Central memory CD8-positive, alpha-beta T cell (primary cell): Measurements from ENCODE around the gene DIPK2A.

Source experiments
- ATAC-seq: fragments of 150-1000 bp; cut with Tn5 transposase; replicated peaks from 2 replicates; pipeline ENCODE4 v1.10.0; 2022; ENCODE audit warnings: mild to moderate bottlenecking, moderate FRiP score, moderate number of reproducible peaks; ENCODE audit not compliant: poor library complexity, severe bottlenecking; ENCODE audit errors: extremely low read depth
- DNase-seq, 2 donors: peaks; one replicate each; pipeline ENCODE4 v3.0.0; 2021; ENCODE audit warnings: low spot score in 2 of 2
- H3K27ac Mint-ChIP-seq: one replicate; pipeline ENCODE4 v1.8.0; 2022; ENCODE audit warnings: low read depth, mild to moderate bottlenecking, moderate library complexity, mixed read lengths
- H3K27me3 Mint-ChIP-seq: one replicate; pipeline ENCODE4 v1.8.0; 2022; ENCODE audit warnings: mixed read lengths
- H3K36me3 Mint-ChIP-seq: one replicate; pipeline ENCODE4 v1.8.0; 2022; ENCODE audit warnings: mild to moderate bottlenecking, moderate library complexity, mixed read lengths; ENCODE audit not compliant: insufficient read depth
- H3K4me1 Mint-ChIP-seq: one replicate; pipeline ENCODE4 v1.8.0; 2022; ENCODE audit warnings: mixed read lengths
- H3K4me3 Mint-ChIP-seq: one replicate; pipeline ENCODE4 v1.8.0; 2022; ENCODE audit warnings: mild to moderate bottlenecking, moderate library complexity, mixed read lengths
- H3K9me3 Mint-ChIP-seq: one replicate; pipeline ENCODE4 v1.8.0; 2022; ENCODE audit warnings: mixed read lengths

DIPK2A gene

DNA sequence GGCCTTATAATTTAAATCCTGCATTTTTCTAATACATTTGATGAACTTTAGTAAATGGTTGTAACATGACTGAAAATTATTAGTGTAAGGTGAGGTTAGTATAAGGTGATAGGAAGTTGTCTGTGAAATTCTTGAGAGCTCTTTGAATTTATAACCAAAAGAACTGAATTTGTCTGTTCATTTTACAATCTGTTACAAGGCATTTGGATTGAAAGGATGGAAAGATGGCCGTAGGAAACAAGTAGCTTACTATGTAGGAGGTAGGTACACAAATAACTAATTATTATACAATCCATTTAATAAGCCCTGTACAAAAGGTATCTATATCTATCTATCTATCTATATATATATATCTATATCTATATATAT is 6.6 kb downstream of the DIPK2A start:
- no peaks in the 10 kb centered on the region for H3K27me3 Mint-ChIP-seq
- H3K4me3 Mint-ChIP-seq: no peak overlapping the region
- peaks cover 64% of the 10 kb centered on the region for H3K4me1 Mint-ChIP-seq
- no peaks in the 10 kb centered on the region for H3K9me3 Mint-ChIP-seq
- peaks cover 10% of the 10 kb centered on the region for H3K36me3 Mint-ChIP-seq
- no peak for ATAC-seq
- peak overlapping the region; percentile 2 for H3K27ac Mint-ChIP-seq
- DNase-seq: no peak

DNA sequence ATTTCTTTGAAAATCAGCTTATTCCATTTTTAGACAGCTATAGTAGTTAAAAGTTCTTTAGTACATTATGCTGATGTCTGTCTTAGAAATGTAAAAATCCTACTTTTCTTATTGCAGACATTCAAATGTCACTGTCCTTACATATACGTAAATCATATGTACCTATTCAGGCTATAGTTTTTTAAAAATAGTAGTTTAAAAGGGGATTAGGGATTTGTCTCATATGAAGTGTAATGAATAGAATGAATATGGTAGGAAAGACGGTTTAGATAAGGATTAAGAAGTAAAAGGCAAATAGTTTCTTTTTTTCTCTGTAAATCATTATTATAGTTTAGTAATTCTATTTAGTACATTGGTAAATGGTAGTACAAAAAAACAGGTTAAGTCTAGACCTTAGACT is 7.4 kb downstream of the DIPK2A start:
- Mint-ChIP-seq H3K27me3 (no peaks in the 10 kb centered on the region), H3K4me1 (peaks cover 65% of the 10 kb centered on the region), H3K4me3 (no peak overlapping the region), H3K36me3 (peaks cover 9% of the 10 kb centered on the region), H3K9me3 (no peaks in the 10 kb centered on the region), H3K27ac (no peak overlapping the region)
- DNase-seq (no peak), ATAC-seq (no peak)

DNA sequence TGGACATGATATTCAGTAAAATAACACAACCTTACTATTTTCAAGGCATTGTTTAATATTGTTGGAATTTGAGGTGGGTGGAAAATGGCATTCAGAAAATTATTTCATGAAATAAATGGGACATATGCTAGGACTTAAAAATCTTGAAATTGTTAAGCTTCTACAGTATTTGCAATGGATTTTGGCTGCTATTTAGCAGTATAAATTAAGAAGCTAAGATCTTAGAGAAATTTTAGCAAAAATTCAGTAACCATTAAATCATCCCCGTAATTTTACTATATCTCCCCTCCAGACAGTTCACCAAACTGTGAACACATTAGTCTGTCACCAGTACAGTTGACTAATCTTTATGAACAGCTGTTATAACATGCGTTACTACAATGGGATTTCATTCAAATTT is 8.2 kb downstream of the DIPK2A start:
- H3K9me3 Mint-ChIP-seq: no peaks in the 10 kb centered on the region
- no peak overlapping the region for H3K4me3 Mint-ChIP-seq
- H3K36me3 Mint-ChIP-seq: peaks cover 10% of the 10 kb centered on the region
- ATAC-seq: no peak
- peaks cover 65% of the 10 kb centered on the region for H3K4me1 Mint-ChIP-seq
- DNase-seq: no peak
- H3K27ac Mint-ChIP-seq: no peak overlapping the region
- no peaks in the 10 kb centered on the region for H3K27me3 Mint-ChIP-seq

DNA sequence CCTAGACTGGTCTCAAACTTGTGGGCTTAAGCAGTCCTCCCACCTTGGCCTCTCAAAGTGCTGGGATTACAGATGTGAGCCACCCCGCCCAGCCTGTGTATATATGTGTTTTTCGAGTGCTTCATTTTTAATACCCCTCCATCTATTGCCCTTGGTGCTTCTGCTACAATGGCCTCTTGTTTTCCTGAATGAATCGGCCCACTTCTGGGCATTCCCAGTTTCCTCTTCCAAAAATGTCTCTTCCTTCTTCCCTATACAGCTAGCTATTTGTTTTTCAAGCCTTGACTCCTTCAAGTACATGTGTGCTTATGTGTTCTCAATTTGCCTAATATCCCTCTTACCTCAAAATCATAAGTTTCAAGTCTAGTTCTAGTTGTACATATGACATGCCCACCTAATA is 16.7 kb downstream of the DIPK2A start:
- Mint-ChIP-seq H3K27ac (no peak overlapping the region), H3K36me3 (peaks cover 21% of the 10 kb centered on the region), H3K4me1 (peaks cover 43% of the 10 kb centered on the region), H3K9me3 (no peaks in the 10 kb centered on the region), H3K4me3 (no peak overlapping the region), H3K27me3 (no peaks in the 10 kb centered on the region)
- DNase-seq (no peak), ATAC-seq (no peak)

DNA sequence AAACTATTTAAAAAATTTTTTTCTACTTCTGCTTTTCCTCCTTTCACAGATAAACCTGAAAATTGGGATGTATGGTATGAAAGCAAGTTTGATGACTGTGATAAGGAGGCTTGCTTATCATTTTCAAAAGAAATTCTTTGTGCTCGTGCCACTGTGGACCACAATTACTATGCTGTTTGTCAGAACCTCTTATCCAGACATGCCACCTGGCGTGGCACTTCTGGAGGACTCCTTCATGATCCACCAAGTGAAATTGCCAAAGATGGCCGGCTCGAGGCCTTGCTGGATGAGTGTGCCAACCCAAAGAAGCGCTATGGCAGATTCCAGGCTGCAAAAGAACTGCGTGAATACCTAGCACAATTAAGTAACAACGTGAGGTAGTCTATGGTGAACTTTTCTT is 17.8 kb downstream of the DIPK2A start:
- Mint-ChIP-seq H3K9me3 (no peaks in the 10 kb centered on the region), H3K27me3 (no peaks in the 10 kb centered on the region), H3K27ac (no peak overlapping the region), H3K4me1 (peaks cover 31% of the 10 kb centered on the region), H3K4me3 (no peak overlapping the region), H3K36me3 (peaks cover 24% of the 10 kb centered on the region)
- DNase-seq: no peak
- no peak for ATAC-seq

DNA sequence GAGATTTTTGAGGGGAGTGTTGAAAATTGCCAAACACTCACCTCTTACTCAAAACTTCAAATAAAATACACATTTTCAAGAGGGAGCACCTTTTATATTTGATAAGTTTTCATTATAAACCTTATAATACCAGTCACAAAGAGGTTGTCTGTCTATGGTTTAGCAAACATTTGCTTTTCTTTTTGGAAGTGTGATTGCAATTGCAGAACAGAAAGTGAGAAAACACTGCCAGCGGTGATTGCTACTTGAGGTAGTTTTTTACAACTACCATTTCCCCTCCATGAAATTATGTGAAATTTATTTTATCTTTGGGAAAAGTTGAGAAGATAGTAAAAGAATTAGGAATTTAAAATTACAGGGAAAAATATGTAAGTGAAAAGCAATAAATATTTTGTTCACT is 20.1 kb downstream of the DIPK2A start:
- Mint-ChIP-seq H3K27ac (no peak overlapping the region), H3K27me3 (no peaks in the 10 kb centered on the region), H3K9me3 (no peaks in the 10 kb centered on the region), H3K4me1 (peaks cover 23% of the 10 kb centered on the region), H3K36me3 (peaks cover 21% of the 10 kb centered on the region), H3K4me3 (no peak overlapping the region)
- ATAC-seq (no peak), DNase-seq (no peak)

DNA sequence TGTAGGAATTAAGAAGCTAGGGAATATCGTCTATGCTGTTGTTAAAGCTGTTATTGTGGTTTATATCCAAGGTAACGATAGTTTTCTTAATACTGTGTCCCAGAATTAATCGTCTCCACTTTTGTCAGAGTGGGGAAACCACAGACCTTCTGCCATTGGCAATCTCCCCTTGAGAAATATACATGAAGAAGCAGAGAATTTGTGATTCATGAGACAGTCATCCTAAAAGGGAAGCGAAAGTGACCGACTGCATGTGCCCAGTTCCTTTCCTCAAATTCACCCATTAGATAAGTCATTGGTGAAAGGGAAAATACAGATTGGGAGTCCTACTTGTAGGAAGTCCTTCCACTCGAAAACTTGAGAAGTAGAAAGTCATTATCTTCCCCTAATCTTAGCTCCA is 26.6 kb downstream of the DIPK2A start:
- DNase-seq (no peak), ATAC-seq (no peak)
- peaks cover 10% of the 10 kb centered on the region for H3K36me3 Mint-ChIP-seq
- no peaks in the 10 kb centered on the region for H3K27me3 Mint-ChIP-seq
- H3K4me1 Mint-ChIP-seq: peaks cover 4% of the 10 kb centered on the region
- H3K9me3 Mint-ChIP-seq: no peaks in the 10 kb centered on the region
- H3K27ac Mint-ChIP-seq: no peak overlapping the region
- no peak overlapping the region for H3K4me3 Mint-ChIP-seq

DNA sequence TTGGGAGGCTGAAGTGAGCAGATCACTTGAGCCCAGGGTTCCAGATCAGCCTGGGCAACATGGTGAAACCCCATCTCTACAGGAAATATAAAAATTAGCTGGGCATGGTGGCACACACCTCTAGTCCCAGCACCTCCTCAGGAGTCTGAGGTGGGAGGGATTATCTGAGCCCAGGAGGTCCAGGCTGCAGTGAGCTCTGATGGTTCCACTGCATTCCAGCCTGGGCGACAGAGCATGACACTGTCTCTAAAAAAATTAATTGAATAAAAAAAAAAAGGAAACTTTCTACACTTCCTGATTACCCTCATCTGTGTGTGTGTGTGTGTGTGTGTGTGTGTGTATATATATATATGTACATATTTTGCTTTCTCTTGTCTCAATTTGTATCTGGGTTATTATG is 31.4 kb downstream of the DIPK2A start:
- no peak overlapping the region for H3K27ac Mint-ChIP-seq
- H3K4me3 Mint-ChIP-seq: no peak overlapping the region
- no peaks in the 10 kb centered on the region for H3K27me3 Mint-ChIP-seq
- no peaks in the 10 kb centered on the region for H3K9me3 Mint-ChIP-seq
- no peaks in the 10 kb centered on the region for H3K4me1 Mint-ChIP-seq
- DNase-seq (no peak), ATAC-seq (no peak)
- peaks cover 7% of the 10 kb centered on the region for H3K36me3 Mint-ChIP-seq

DNA sequence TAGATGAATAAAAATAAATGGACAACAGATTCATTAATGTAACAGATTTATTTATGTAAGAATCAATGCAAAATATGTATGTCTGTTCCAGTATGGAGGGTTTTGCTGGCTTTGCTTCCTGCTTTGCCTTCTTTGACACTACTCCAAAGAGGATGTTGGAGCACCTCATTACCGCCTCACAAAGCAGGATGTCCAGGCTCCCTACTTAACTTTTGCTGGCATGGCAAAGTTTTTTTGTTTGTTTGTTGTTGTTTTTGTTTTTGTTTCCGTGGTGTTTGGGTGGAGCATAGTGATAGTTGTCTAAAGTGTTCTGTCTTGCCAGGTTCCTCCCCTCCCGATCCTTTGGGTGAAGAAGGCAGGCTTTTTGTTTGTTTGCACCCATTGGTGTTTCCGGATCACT is 38.7 kb downstream of the DIPK2A start:
- Mint-ChIP-seq H3K27me3 (no peaks in the 10 kb centered on the region), H3K4me1 (no peaks in the 10 kb centered on the region), H3K36me3 (peaks cover 2% of the 10 kb centered on the region), H3K4me3 (no peak overlapping the region), H3K27ac (no peak overlapping the region), H3K9me3 (no peaks in the 10 kb centered on the region)
- no peak for ATAC-seq
- DNase-seq: no peak

DNA sequence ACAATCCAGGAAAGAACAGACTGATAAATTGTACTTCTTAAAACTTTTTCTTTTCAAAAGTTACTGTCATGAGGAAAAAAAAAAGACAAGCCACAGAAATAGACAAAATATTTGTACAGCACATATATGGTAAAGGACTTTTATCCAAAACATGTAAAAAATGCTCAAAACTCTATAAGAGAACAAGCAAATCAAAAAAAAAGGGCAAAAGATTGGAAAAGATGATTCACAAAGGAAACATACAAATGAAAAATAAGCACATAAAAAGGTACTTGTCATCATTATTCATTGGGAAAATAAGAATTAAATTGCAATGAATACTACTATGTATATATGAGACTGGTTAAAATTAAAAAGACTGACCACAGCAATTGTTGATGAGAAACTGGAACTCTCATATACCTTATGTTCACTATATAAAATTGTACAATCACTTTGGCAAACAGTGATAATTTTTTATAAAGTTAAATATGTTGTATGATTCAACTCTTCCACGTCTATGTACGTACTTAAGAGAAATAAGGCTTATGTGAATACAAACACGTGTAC is 39.7 kb downstream of the DIPK2A start:
- Mint-ChIP-seq H3K9me3 (no peaks in the 10 kb centered on the region), H3K4me3 (no peak overlapping the region), H3K36me3 (peaks cover 2% of the 10 kb centered on the region), H3K27me3 (no peaks in the 10 kb centered on the region), H3K4me1 (no peaks in the 10 kb centered on the region), H3K27ac (no peak overlapping the region)
- ATAC-seq (no peak), DNase-seq (no peak)

DNA sequence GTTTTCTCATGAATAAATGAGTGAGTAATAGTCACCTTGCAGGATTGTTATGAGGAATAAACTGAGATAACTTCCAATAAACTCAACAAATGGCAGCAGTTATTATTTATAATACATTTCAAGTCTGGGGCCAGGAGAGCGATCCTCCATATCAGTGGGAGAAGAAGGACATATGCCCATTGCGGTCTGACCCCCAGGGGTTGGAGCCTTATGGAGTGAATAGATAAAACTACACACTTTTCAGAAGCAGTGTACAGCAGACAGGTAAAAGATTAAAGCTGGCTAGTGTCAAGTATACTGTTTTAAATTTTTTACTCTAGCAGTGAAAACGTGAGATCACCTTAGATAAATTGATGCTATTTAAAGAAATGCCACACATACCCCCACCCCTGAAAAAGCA is 43.5 kb downstream of the DIPK2A start:
- ATAC-seq: no peak
- DNase-seq: no peak
- Mint-ChIP-seq H3K9me3 (no peaks in the 10 kb centered on the region), H3K27me3 (no peaks in the 10 kb centered on the region), H3K4me1 (no peaks in the 10 kb centered on the region), H3K4me3 (no peak overlapping the region), H3K27ac (no peak overlapping the region), H3K36me3 (peaks cover 2% of the 10 kb centered on the region)

DNA sequence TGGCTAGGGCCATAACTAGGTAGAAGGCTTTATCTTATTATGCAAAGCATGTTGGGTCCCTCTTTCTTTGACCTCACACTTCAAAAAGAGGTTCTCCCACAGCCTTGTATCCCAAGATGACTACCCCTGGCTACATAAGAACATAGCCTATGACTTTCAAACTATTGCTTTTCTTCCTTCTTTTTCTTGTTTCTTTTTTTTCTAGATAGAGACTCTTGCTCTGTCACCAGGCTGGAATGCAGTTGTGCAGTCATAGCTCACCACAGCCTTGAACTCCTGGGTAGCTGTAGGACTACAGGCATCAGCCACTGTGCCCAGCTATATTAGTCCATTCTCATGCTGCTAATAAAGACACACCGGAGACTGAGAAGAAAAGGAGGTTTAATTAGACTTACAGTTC is 47.2 kb downstream of the DIPK2A start:
- Mint-ChIP-seq H3K9me3 (no peaks in the 10 kb centered on the region), H3K27me3 (peaks cover under 1% of the 10 kb centered on the region), H3K36me3 (no peaks in the 10 kb centered on the region), H3K27ac (no peak overlapping the region), H3K4me3 (no peak overlapping the region), H3K4me1 (no peaks in the 10 kb centered on the region)
- no peak for ATAC-seq
- DNase-seq: no peak
